HG02943 (cell line): Measurements from ENCODE around the gene THADA.
A peak's percentile ranks its signal among the peaks of the same experiment; 100 is the strongest.

ENCODE experiments used
- ATAC-seq: cut with Tn5 transposase; IDR thresholded peaks from one replicate; pipeline ENCODE4 v1.9.1; 2021; ENCODE audit warnings: mild to moderate bottlenecking, low read depth, moderate library complexity; ENCODE audit not compliant: unreplicated experiment

THADA gene

GRCh38 chr2:43233218-43234212 is 362.3 kb downstream of the THADA start:
- no peak for ATAC-seq

DNA sequence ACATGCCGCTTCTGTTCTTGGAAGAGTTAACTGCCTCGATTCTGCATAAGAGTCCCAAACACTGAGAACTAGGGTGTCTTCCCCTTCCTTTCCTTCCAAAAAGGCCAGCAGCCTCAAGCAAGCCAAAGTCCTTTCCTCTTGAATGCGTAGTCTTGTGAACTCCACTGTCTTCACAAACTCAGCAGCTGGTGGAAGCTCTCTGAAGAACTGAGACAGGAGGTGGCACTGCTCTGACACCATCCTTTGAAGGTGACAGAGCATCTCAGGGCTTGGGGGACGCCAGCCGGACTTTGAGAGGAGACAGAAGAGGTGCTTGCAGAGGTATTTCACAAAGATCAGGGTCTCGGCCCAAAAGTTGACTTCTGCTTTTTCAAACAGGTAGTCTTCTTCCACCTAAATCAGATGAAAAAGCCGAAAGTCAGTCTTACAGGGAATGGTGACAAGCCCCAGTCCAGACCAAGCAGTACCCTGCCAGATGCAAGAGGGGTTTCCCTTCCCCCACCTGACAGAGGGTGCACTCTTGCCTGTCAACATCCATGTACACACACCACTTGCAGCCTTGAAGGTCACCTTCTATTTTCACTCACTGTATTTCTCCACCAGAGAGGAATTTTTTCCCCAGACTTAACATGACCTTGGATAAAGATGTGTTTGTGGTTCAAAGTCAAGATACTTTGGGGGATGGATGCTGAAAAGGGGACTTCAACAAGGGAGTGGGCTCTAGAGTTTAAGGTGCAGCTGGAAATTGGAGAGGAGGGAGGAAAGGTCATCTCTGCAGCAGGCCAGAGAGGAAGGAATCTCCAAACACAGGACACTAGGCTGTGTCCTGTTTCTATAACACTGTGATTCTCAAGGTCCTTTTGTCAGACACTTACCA is 364.6 kb downstream of the THADA start:
- ATAC-seq, result no peak

- ATAC-seq, result no peak
Measured at GRCh38 chr2:43230351-43230885, 365.4 kb downstream of the THADA start.

DNA sequence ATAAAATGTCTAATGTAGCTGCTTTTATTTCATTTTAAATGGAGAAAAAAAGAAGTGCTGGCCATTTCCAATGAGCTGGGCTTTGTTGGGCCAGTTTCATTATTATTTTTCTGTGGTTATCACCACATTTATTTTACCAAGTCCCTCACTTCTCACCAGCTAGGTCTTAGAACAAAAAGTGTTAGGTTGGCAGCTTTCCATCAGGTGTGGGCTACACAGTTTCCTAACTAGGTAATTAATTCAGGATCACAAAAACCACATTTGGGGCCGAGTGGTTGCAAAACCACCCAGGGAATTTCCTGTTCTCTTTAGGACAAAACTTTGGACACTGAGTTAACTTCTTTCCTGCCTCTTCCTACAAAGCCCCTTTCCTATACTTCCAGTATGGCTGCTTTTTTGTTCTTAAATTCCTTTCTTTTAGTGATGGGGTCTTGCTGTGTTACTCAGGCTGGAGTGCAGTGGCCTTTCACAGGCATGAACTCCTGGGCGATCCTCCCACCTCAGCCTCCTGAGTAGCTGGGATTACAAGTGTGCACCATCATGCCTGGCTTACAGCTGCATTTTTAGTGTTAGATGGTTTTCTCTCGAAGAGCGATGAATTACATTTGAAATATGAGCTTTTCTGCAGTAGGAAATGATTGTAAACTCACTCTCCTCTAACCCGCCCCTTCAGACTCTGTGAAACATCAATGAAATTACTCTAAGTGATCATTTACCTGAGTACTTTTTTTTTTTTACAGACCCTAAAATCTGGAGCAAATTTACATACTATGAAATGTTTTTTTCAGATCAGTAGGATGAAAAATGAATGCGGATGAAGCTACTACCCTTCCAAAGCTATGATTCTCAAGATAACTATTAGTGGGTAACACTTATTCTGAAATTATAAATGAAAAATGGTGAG is 366.8 kb downstream of the THADA start:
- no peak for ATAC-seq

DNA sequence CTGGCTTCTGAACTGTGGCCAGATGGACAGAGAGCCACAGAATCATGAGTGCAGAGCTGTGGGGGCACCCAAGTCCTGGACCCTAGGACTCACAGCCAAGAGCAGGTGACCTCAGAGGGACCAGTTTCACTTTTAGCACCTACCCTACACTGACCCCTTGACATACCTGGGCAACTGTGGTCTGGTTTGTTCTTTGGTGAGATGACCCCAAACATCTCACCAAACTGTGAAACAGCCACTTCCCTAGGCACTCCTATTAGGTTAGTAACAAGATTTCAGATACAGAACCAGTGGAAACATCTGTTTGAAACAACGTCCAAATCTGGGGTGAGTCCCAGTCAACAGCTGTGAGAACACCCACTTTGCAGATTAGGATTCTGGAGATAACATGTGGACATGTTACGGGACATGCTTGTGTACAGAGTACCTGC is 367.5 kb downstream of the THADA start:
- no peak for ATAC-seq

- no peak for ATAC-seq
Measured at GRCh38 chr2:43227830-43228281, 368.0 kb downstream of the THADA start.

DNA sequence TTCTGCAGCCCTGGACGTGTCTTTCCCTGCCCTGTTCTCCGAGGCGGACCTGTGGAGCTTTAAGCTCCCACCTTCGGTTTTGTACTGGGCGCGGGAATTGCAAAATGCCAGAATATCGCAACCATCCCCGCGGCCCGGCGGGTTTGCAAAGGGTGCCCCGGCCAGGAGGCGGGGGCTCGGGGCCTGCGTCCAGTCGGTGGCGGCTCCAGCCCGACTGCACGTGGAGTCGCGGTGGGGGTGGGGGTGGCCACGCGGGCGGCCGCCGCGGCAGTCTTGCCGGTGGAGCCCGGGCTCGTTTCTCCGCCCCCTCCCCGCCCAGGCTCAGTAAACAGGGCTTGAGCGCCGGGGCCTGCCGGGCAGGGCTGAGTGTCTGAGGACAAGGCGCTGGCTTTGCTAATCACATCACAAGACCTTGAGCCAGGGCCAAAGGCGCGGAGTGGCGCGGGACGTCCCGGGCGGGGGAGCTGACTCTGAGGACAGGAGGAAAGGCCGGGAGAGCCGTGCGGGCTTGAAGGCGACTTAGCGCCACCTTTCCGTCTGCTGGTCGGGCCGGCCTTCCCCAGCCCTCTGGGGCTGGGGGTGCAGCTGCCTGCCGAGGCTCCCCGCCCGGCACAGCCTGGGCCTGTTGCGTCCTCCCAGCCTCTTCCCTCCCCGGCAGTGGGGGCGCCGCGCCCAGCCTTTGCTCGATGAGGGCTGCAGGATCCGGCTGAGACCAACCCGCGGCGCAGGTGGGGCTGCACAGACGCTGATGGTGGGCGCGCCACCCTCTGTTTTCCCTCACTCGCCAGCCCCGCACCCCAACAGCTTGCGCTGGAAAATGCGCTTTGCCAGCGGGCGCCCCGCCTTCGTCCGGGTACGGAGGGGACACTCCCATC is 368.6 kb downstream of the THADA start:
- peak; percentile 15 for ATAC-seq

- ATAC-seq, result peak; percentile 48
Measured at GRCh38 chr2:43226558-43226954, 369.3 kb downstream of the THADA start, which contains the start of gene ZFP36L2. Gene ZFP36L2 (minus strand): TSS chr2:43226606. CDS start chr2:43226315, 291 bp downstream.

DNA sequence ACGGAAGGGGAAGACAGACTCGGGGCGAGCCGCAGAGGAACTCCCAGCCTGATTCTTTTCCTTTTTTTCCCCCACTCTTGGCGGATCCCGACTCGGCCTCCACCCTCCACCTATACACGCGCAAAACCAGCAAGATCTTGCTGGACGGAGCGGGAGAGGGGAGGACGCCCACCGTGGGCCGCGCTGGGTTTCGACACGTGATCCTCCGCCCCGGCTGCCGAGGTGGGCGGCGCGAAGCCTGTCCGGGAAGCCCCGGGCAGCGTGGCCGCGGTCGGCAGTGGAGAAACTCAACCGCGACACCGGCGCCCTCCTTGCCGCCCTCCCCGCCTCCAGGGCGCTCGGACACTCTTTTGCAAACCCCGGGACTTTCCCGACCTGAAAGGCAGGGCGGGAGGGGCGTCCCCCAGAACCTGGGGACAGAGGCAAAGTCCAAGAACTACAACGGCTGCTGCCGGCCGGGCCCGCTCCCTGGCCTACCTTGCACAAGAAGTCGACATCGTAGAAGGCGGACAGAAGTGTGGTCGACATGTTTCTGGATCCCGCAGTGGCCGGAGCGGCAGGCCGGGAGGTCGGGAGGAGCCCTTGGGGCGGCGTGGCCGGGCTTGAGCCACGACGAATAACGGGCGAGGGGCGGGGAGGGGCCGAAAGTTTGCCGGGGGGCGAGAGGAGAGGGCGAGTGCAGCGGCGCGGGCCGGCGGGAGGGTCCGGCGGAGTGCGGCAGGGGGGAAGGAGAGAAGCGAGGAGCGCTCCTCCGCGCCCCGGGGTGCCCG is 369.9 kb downstream of the THADA start:
- ATAC-seq, result peak; percentile 27

DNA sequence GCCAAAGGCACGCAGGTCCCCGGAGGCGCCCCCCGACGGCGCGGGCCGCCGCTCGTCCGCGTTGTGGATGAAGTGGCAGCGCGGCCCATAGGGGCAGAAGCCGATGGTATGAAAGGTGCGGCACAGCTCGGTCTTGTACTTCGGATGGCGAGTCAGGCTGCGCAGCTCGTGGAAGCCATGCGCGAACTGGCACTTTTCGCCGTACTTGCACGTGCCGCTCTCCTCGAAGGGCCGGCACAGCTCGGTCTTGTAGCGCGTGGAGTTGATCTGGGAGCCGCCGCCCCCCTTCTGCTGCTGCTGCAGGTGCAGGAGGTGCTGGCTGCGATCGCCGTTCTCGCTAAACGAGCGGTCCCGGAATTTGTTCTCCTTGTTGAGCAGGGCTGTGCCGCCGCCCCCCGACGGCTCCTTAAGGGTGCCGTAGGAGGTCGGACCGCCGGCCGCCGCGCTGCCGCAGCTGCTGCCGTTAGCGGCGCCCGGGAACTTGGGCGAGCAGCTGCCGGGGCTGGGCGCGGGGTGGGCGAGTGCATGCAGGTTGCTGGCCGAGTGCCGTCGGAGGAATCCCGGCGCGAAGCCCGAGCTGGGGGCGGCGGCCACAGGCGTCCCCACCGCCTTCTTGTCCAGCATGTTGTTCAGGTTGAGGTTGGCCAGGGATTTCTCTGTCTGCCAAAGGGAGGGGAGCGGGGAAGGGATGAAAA is 370.6 kb downstream of the THADA start:
- ATAC-seq, result no peak

- no peak for ATAC-seq
Measured at GRCh38 chr2:43224571-43225092, 371.2 kb downstream of the THADA start.

- no peak for ATAC-seq
Measured at GRCh38 chr2:43224131-43224570, 371.7 kb downstream of the THADA start.

DNA sequence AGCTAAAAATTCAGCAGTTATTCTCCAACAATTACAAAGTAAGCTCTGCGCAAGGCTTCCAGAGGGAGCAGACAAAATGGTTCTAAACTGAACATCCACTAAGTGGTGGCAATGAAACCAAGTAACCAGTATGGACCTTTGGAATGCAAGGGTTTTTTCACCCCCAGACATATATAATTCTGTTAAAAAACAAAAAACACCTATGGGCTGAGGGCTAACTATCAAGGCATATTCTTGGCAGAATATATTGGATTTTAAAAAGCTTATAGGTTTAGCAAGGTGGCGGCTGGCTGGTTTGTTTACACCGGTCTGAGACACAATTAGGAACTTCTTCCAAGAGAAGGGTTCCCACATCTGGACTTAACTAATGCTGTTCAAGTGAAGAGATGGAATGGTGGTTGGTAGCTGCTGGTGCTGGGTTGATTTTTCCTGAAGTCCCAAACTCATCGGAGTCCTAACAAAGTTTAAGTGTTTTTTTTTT is 372.3 kb downstream of the THADA start:
- ATAC-seq, result no peak

GRCh38 chr2:43222475-43223309 is 373.1 kb downstream of the THADA start:
- no peak for ATAC-seq

DNA sequence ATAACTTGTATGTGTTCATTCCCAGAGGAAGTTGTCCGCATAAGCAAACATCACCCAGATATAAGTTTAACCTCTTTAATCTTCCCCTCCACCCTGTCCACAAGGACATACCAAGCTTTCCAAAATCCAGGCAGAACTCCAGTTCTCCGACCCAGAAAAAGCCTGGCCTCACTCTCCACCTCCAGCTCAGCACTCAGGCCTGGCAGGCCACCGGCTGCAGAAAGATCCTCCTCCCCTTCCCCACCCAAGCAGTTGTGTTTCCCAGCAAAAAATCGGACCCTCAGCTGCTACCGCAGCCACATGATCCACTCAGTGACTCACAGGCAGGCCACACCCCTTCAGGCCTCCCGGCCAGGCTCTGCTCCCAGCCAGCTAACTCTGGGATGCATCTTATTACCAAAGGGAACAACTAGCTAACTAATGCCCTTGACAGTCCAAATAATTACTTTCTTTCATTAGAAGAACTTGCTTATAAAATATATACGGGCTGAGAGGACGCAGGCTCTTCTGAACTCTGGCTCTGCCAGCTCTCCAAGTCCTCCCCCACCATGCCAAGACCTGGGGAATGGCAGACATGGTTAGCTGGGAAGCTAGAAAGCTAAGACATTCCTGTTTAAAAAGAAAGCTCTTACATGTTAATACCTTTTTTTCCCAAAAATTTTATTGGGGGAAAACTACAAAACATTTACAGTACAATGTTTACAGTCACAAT is 373.9 kb downstream of the THADA start:
- no peak for ATAC-seq
